ENCODE measurements around the gene TUBA1B.

TUBA1B gene

GRCh38 chr12:49121047-49121696 is 10.0 kb downstream of the TUBA1B start:
- no peak overlapping the region for H3K23ac ChIP-seq (ENCODE audit: low read depth, low read length, poor library complexity)
- H3K27me3 ChIP-seq (ENCODE audit: control insufficient read depth in 3 of 3, insufficient read depth in 3 of 3, low read depth in 1 of 3, low read length in 3 of 3): no peaks in the 10 kb centered on the region
- H2BK15ac ChIP-seq (ENCODE audit: low read length): no peak overlapping the region
- no peak overlapping the region for H2BK5ac ChIP-seq (ENCODE audit: low read length)
- H3K4ac ChIP-seq (ENCODE audit: low read length): no peak overlapping the region
- H3K9ac ChIP-seq (ENCODE audit: low read depth, low read length, poor library complexity): no peak overlapping the region
- peaks cover 2% of the 10 kb centered on the region in 2 donors for H3K4me1 ChIP-seq (ENCODE audit: control insufficient read depth in 2 of 2, insufficient read depth in 1 of 2, low read depth in 1 of 2, low read length in 2 of 2)
- H2AK5ac ChIP-seq (ENCODE audit: low read depth, low read length): no peak overlapping the region
- H3K4me3 ChIP-seq (ENCODE audit: low read length in 2 of 2): no peak overlapping the region
- no peak overlapping the region for H3K18ac ChIP-seq (ENCODE audit: low read length)
- H2AFZ ChIP-seq (ENCODE audit: low read length): peak overlapping the region; percentile 67
- no peak overlapping the region for H2BK12ac ChIP-seq (ENCODE audit: low read length)
- no peaks in the 10 kb centered on the region for H3K36me3 ChIP-seq (replicated peaks in 1 of 2; ENCODE audit: control insufficient read depth in 2 of 2, insufficient read depth in 2 of 2, low read length in 2 of 2)
- no peak overlapping the region for H2BK120ac ChIP-seq (ENCODE audit: low read depth, low read length)
- H3K14ac ChIP-seq (ENCODE audit: low read length): no peak overlapping the region
- H4K91ac ChIP-seq (ENCODE audit: low read depth, low read length, poor library complexity): no peak overlapping the region
- H3K4me2 ChIP-seq (ENCODE audit: insufficient read depth, low read length, poor library complexity, severe bottlenecking): no peak overlapping the region
- H3K9me3 ChIP-seq (replicated peaks in 1 of 2; ENCODE audit: control insufficient read depth in 2 of 2, insufficient read depth in 1 of 2, low read depth in 1 of 2, low read length in 2 of 2): no peaks in the 10 kb centered on the region
- no peak overlapping the region for H4K8ac ChIP-seq (ENCODE audit: low read depth, low read length)
- H3K27ac ChIP-seq (replicated peaks; ENCODE audit: low read length): no peak overlapping the region
- no CpG with 5 or more reads among the region's 6 CpGs for WGBS, 2 donors (ENCODE audit: extremely low coverage in 2 of 2, insufficient read length in 2 of 2, insufficient replicate concordance in 1 of 2)
- H3K79me1 ChIP-seq (ENCODE audit: low read depth, low read length): no peaks in the 10 kb centered on the region
- peak; percentile 36 for DNase-seq (ENCODE audit: low spot score)

GRCh38 chr12:49111206-49111605 is 20.0 kb downstream of the TUBA1B start:
- no peaks in the 10 kb centered on the region for H3K9me3 ChIP-seq (replicated peaks in 1 of 2; ENCODE audit: control insufficient read depth in 2 of 2, insufficient read depth in 1 of 2, low read depth in 1 of 2, low read length in 2 of 2)
- H2BK5ac ChIP-seq (ENCODE audit: low read length): no peak overlapping the region
- no peak overlapping the region for H4K91ac ChIP-seq (ENCODE audit: low read depth, low read length, poor library complexity)
- H3K4me3 ChIP-seq (ENCODE audit: low read length in 2 of 2): peak overlapping the region; percentile 23 to 91
- peaks cover 7 to 19% of the 10 kb centered on the region in 2 donors for H3K36me3 ChIP-seq (replicated peaks in 1 of 2; ENCODE audit: control insufficient read depth in 2 of 2, insufficient read depth in 2 of 2, low read length in 2 of 2)
- no peak overlapping the region for H2BK120ac ChIP-seq (ENCODE audit: low read depth, low read length)
- no peak overlapping the region for H3K14ac ChIP-seq (ENCODE audit: low read length)
- no CpG with 5 or more reads among the region's 6 CpGs for WGBS, 2 donors (ENCODE audit: extremely low coverage in 2 of 2, insufficient read length in 2 of 2, insufficient replicate concordance in 1 of 2)
- H2AK5ac ChIP-seq (ENCODE audit: low read depth, low read length): no peak overlapping the region
- peak overlapping the region; percentile 89 for H2AFZ ChIP-seq (ENCODE audit: low read length)
- no peak overlapping the region for H4K8ac ChIP-seq (ENCODE audit: low read depth, low read length)
- H3K27me3 ChIP-seq (ENCODE audit: control insufficient read depth in 3 of 3, insufficient read depth in 3 of 3, low read depth in 1 of 3, low read length in 3 of 3): no peaks in the 10 kb centered on the region
- H3K79me1 ChIP-seq (ENCODE audit: low read depth, low read length): peaks cover 4% of the 10 kb centered on the region
- no peak overlapping the region for H3K23ac ChIP-seq (ENCODE audit: low read depth, low read length, poor library complexity)
- H3K9ac ChIP-seq (ENCODE audit: low read depth, low read length, poor library complexity): no peak overlapping the region
- peaks cover 6 to 7% of the 10 kb centered on the region in 2 donors for H3K4me1 ChIP-seq (ENCODE audit: control insufficient read depth in 2 of 2, insufficient read depth in 1 of 2, low read depth in 1 of 2, low read length in 2 of 2)
- no peak overlapping the region for H3K27ac ChIP-seq (replicated peaks; ENCODE audit: low read length)
- no peak overlapping the region for H2BK15ac ChIP-seq (ENCODE audit: low read length)
- H2BK12ac ChIP-seq (ENCODE audit: low read length): no peak overlapping the region
- peak overlapping the region; percentile 31 for H3K18ac ChIP-seq (ENCODE audit: low read length)
- H3K4me2 ChIP-seq (ENCODE audit: insufficient read depth, low read length, poor library complexity, severe bottlenecking): peak overlapping the region; percentile 62
- no peak overlapping the region for H3K4ac ChIP-seq (ENCODE audit: low read length)
- DNase-seq (ENCODE audit: low spot score): no peak

- DNase-seq (ENCODE audit: low spot score): peak; percentile 96
These were observed 20.6 kb downstream of the TUBA1B start, which contains the start of gene LMBR1L for GRCh38 chr12:49110464-49111155. Gene LMBR1L, minus strand, starts transcription at chr12:49110847. Its CDS starts 292 bp downstream, at chr12:49110555.

More at GRCh38 chr12:49110464-49111155, 20.6 kb downstream of the TUBA1B start, which contains the start of gene LMBR1L:
- peak within 1 kb of the TSS; percentile 98 for H3K18ac ChIP-seq (ENCODE audit: low read length)
- H3K36me3 ChIP-seq (replicated peaks in 1 of 2; ENCODE audit: control insufficient read depth in 2 of 2, insufficient read depth in 2 of 2, low read length in 2 of 2): peaks cover 10 to 25% of the 10 kb centered on the region in 2 donors
- peak within 1 kb of the TSS; percentile 96 for H3K9ac ChIP-seq (ENCODE audit: low read depth, low read length, poor library complexity)
- H3K4me1 ChIP-seq (ENCODE audit: control insufficient read depth in 2 of 2, insufficient read depth in 1 of 2, low read depth in 1 of 2, low read length in 2 of 2): peaks cover 6 to 7% of the 10 kb centered on the region in 2 donors
- peak within 1 kb of the TSS; percentile 28 for H2AK5ac ChIP-seq (ENCODE audit: low read depth, low read length)
- peak within 1 kb of the TSS; percentile 92 for H3K14ac ChIP-seq (ENCODE audit: low read length)
- H3K27ac ChIP-seq (replicated peaks; ENCODE audit: low read length): peak within 1 kb of the TSS; percentile 87
- no CpG with 5 or more reads among the region's 43 CpGs for WGBS, 2 donors (ENCODE audit: extremely low coverage in 2 of 2, insufficient read length in 2 of 2, insufficient replicate concordance in 1 of 2)
- peak within 1 kb of the TSS; percentile 52 for H4K8ac ChIP-seq (ENCODE audit: low read depth, low read length)
- no peak within 1 kb of the TSS for H2BK15ac ChIP-seq (ENCODE audit: low read length)
- H2AFZ ChIP-seq (ENCODE audit: low read length): peak within 1 kb of the TSS; percentile 89
- peak within 1 kb of the TSS; percentile 62 for H3K4me2 ChIP-seq (ENCODE audit: insufficient read depth, low read length, poor library complexity, severe bottlenecking)
- H4K91ac ChIP-seq (ENCODE audit: low read depth, low read length, poor library complexity): no peak within 1 kb of the TSS
- H3K4ac ChIP-seq (ENCODE audit: low read length): peak within 1 kb of the TSS; percentile 1
- no peaks in the 10 kb centered on the region for H3K27me3 ChIP-seq (ENCODE audit: control insufficient read depth in 3 of 3, insufficient read depth in 3 of 3, low read depth in 1 of 3, low read length in 3 of 3)
- peak within 1 kb of the TSS; percentile 69 for H2BK5ac ChIP-seq (ENCODE audit: low read length)
- no peak within 1 kb of the TSS for H2BK120ac ChIP-seq (ENCODE audit: low read depth, low read length)
- peak within 1 kb of the TSS; percentile 38 for H3K23ac ChIP-seq (ENCODE audit: low read depth, low read length, poor library complexity)
- peak within 1 kb of the TSS; percentile 91 to 98 for H3K4me3 ChIP-seq (ENCODE audit: low read length in 2 of 2)
- H3K9me3 ChIP-seq (replicated peaks in 1 of 2; ENCODE audit: control insufficient read depth in 2 of 2, insufficient read depth in 1 of 2, low read depth in 1 of 2, low read length in 2 of 2): no peaks in the 10 kb centered on the region
- peaks cover 4% of the 10 kb centered on the region for H3K79me1 ChIP-seq (ENCODE audit: low read depth, low read length)
- H2BK12ac ChIP-seq (ENCODE audit: low read length): no peak within 1 kb of the TSS
